ENCODE results near the gene ATP5F1B. TPM values are rescaled to one million over a fixed set of nuclear protein-coding genes. Genes with fewer than 3 reads are reported as not detected.

The ATP5F1B gene
- total RNA-seq, 1 donor from 2014 or later = 344 TPM

DNA sequence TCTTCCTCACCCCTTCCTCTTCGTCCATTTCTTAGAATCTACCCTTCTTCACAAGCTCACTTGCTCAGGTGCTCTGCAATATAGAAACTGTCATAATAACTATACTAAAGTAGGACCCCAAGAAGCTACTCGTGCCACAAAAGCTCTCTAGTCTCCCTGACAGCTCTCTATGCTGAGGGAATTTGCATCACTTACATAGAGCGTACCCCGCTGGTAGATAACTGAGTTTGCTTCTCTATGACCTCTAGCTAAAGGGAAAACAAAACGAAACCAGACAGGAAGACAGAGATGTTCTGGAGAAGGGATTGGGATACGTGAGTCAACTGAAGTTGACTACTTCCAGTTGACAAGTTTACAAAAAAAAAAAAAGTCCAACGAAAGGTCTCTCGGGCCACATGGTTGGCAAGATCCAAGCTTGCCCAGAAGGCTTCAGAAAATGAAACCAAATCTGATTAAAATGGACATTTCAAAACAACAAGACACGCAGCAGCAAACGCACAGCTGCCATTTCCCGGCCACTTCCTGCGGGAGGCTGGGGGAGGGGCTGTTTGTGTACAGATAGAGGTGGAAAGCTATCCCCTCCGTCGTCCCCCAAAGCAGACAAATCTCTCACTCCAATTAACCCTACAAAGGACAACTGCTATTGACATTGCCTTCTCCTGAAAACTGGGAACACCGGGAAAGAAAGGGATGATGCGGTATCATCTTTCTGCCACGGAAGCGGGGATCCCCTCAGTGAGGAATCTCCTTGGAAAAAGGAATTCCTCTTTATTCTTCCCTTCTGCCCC, 16.9 kb downstream of the ATP5F1B start:
- ATAC-seq = peak; percentile 42
- DNase-seq (ENCODE audit: low spot score) = peak; percentile 75

DNA sequence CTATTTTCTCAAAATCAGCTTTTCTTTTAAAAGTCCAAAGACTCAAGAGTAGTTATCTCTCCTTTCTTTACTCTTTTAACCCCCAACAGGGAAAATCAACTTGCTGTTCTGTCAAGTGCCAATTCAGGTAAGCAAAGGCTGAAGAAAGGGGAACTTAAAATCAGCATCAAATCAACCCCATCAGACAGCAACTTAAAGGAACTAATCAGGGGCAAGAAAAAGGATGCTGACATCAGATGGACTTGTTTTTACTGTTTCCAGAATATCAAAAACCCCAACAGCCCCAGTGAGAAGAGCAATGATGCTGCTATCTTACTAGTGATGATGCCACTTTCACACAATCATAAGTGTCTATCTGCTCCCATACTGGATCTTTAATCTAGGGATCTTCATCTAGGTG, 19.1 kb downstream of the ATP5F1B start:
- DNase-seq (ENCODE audit: low spot score) = no peak

DNA sequence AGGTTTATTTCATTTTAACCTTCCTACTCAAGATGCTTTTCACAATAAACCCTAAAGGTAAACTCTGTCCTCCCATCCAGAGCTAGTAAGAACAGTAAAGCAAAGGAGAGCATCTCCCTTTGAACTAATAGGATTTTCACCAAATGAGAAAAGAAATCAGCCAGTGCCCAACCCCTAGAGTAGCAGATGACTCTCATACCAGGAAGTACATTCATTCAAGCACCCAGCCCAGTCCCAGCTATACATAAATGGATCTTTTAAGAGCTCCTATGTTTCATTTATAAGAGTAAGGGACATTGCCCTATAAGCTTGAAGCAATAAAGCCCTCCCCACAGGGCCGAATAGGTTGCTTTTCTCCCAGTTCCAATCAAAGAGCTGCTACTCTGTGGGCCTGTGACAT, 23.2 kb downstream of the ATP5F1B start:
- ATAC-seq (no peak), DNase-seq (ENCODE audit: low spot score) (no peak)

More for the DNA sequence above, 19.1 kb downstream of the ATP5F1B start:
- ATAC-seq = no peak

DNA sequence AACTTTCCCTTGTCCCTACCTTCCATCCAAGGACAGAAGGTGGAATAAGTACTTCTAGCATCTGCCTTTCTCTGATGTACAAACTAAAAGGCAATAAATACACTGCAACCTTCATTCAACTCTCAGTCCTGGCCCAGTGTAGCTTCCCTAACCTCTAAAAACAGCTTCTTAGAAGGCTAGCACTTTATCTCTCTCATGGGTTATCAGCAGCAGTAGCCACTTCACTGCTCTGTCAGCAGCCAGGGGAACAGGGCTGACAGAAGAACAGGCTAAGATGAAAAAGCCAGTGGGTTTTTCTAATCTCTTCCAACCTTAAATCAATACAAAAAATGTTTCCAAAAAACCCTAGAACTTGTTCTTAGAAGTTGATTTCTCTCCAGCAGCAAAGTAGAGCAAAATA, 28.9 kb downstream of the ATP5F1B start:
- DNase-seq (ENCODE audit: low spot score) = no peak
- ATAC-seq = no peak

DNA sequence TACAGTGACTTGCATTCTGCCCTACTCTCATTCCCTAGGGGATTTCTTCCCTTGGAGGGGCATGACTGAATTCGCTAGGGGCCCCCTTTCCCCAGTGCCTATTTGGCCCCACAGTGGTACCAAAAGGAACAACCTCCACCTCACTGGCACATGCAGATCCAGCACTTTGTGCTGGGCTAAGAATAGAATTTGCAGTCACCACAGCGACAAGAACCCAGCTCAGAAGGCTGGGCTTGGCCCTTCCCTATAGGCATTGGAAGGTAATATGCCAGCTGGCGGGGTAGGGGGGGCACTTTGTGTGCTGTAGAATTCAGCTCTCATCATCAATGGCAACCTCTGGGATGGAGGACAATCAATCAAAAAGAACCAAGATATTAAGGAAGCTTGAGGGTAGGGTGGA, 29.5 kb downstream of the ATP5F1B start:
- ATAC-seq = no peak

DNA sequence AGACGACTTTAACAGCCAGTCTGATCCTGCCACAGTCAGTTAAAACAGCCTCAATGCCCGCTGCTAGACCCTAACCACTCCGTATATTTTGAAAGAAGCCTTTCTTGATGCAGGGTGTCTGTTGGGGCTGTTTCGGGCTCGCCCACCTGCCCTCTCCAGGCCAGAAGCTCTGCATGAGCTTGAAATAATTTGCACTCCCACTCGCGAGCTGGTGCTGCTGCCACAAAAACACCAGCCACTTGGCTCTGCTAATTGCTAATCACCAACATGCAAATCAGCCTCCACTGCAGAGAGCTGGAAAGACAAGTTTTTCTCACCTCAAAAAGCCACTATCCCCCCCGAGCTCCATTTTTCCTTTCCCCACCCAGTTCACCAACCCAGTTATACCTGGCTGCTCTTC, 31.2 kb downstream of the ATP5F1B start:
- no peak for ATAC-seq
- no peak for DNase-seq (ENCODE audit: low spot score)

More for the DNA sequence above, 29.5 kb downstream of the ATP5F1B start:
- DNase-seq (ENCODE audit: low spot score) = no peak

DNA sequence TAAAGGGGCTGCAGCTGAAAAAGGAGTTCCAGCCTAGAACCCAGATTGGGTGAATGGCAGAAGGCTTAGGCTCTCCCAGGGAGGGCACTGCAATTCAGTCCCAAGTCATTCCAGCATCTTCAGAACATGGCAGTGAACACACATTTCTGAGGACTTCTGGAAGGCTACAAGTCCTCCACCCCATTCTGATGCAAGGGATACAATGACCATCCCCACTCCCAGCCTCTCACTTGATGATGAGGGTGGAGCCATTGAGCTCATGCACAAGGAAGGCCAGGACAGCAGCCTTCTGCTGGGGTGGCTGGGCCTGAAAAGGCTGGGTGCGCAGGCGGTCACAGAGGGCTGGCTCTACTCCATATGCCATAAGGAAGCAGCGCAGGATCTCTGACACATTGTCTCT, 41.4 kb downstream of the ATP5F1B start:
- ATAC-seq (no peak), DNase-seq (ENCODE audit: low spot score) (no peak)

DNA sequence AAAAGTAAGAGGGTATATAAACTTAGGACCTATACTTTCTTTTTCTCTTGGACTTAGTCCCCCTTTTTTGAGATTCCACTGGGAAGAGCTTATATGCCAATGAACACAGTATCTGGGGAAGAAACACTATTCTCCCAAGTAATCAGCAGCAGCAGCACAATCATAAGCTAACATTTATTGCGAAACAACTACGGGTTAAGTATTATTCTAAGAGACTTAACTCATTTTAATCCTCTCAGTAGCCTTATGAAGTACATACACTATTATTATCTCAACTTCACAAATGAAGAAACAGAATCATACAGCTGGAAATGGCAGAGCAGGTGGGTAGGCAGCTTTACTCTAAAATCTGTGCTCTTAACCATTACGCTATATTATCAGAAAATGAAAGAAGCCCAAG, 43.5 kb downstream of the ATP5F1B start:
- ATAC-seq = no peak
- no peak for DNase-seq (ENCODE audit: low spot score)

DNA sequence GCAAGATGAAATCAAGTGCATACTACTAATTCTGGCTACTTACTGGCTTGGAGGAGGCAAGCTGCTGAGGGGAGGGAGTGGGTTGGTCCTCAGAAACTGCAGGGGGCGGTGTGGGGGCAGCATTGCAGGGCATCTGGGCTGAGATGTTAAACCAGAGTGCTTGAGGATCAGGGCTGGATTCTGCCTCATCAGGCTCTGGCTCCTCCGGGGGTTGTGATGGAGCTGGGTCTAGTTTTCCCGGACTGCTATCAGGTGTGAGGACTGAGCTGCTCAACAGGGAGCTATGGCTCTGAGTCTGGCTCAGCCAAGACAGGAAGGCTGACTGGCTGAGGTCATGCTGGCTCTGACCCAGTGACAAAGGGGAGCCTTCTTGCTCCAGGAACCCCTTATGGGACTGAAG, 44.3 kb downstream of the ATP5F1B start:
- no peak for DNase-seq (ENCODE audit: low spot score)
- ATAC-seq = peak; percentile 13

DNA sequence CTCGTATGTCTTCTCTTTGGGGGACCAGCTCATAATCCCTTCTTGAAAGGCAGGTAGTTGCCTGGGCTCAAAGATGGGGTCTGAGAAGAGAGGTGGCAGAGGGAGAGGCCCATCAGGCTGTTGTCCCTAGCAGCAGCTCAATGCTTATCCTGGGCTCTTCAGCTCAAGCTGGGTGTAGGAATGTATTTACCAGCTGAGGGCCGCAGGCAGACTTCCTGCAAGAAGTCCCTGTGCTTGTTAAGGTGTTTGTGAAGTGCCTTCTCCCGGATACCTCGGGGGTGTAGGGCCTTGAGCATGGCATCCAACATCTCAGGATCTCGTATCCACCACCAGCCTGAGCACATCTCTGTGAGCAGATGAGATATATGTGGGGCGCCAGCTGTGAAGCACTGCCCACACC, 45.0 kb downstream of the ATP5F1B start:
- no peak for ATAC-seq

DNA sequence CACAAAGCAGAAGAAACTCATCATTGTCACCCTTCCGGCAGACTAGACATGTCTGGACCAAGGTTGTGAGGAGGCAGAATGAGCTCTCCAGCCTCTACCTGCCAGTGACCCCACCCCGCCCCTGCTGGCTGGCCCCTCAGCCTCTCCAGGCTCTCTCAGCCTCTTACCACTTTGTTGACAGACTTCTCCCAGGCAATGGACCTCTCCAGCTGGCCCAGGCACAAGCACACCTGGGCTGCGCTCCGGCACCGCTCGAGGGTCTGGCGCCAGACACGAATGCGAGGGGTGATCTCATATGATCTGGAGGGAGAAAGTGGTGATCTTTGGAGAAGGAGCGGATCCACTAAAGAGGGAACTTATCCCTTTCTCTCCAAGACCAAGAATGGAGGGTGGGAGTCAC, 46.0 kb downstream of the ATP5F1B start:
- no peak for DNase-seq (ENCODE audit: low spot score)
- no peak for ATAC-seq

More for the DNA sequence above, 45.0 kb downstream of the ATP5F1B start:
- DNase-seq (ENCODE audit: low spot score) = no peak

DNA sequence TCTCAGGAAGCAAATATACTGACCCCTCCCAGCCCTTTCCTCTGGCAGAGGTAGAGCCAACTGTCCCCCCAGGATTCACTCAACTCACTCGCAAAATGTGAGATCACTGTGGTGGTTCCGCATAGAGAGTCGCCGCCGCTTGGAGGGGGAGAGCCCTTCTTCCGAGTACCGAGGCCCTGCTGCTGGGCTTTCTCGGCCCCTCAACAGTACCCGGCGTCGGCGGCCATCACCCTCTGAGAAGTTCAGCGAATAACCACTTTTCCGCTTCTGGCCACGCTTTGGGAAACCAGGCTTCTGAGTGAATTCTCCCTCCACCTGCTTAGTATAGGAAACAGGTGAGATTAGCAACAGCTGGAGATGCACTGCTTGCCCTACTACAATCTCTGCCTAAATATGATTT, 46.7 kb downstream of the ATP5F1B start:
- ATAC-seq = no peak
- no peak for DNase-seq (ENCODE audit: low spot score)

DNA sequence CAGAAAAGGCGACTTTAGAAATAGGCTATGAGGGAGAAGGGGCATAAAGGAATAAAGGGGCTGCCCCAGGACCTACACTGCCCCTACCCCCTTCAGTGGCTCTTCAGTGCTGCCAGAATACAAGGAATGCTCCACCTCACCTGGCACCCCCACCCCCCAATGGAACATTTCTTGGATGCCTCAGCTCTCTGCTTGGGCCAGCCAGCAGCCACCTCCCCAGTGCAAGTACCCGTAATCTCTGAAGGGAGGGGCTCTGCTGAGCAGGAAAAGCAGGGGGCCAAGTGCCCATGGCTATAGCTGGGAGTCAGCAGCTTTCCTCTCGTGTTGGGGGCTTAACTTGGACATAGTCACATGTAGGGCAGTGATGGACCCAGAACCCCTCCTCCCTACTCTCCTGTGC, 49.0 kb downstream of the ATP5F1B start:
- ATAC-seq = no peak
- DNase-seq (ENCODE audit: low spot score) = no peak

DNA sequence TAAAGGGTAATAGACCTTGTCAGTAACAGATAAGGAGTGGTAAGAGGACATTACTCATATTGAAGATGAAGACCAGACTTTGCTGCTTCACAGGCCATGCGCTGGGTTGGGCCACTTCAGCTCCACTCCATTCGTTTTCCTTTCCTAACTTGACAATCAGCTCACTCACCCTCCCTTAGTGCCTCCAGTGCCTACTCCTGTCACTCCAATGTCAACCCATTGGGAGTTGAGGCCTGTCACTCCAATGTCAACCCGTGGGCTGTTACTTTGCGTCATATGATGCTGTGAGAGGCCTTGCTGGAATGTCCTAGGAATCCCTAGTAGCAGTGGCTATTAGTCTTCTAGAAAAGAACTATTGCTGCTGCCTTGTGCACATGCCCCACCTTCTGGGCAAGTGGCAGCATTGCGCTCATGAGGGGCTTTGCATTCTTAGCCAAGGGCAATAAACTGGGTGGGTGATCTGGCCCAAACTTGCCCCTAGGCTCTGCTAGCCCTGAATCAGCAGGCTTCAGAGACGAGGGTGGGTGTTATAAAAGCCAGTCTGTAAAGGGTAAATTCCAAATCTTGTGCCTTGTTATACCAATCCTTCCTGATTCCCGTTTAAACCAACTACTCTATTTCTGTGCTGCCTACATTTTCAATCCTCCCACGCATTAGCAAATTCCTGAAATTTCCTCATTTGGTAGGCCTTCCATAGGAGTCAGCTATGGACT, 51.7 kb downstream of the ATP5F1B start:
- no peak for DNase-seq (ENCODE audit: low spot score)
- peak; percentile 75 for ATAC-seq

DNA sequence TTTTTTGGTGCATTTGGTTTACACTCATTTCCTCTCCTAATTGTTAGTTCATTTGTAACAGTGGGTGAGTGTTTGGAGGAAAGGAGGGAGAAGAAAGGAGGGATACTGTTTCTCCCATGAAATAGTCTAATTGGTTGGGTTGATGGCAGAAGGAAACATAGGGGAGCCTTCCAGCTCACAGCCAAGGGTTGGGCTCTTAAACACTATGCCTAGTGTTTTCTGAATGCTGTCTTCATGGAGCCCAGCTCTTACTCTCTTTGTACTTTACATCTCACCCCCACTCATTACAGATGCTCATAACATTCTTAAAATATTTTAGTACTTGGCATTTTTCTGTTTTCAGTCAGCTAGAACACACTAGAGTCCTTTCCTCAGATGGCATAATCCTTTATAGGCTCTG, 53.8 kb downstream of the ATP5F1B start:
- ATAC-seq = no peak
- no peak for DNase-seq (ENCODE audit: low spot score)

DNA sequence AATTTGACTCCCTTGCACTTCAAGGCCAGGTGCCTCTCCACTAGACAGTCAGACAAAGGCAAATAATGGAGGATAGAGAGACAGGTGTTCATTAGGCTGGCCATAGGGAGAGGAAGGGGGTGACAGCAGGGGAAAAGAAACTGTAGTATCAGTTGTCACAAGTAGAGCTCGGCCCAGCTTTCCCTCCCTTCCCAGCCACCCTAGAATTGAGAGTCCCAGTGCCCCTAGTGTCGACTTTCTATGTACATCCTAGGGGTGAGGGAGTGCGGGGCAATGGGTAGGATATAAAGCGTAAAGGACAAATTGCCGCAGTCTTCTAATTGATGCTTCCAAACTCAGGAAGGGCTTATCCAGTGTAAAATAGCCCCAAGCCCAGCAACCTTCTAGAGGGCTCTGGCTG, 54.7 kb downstream of the ATP5F1B start:
- ATAC-seq = no peak

DNA sequence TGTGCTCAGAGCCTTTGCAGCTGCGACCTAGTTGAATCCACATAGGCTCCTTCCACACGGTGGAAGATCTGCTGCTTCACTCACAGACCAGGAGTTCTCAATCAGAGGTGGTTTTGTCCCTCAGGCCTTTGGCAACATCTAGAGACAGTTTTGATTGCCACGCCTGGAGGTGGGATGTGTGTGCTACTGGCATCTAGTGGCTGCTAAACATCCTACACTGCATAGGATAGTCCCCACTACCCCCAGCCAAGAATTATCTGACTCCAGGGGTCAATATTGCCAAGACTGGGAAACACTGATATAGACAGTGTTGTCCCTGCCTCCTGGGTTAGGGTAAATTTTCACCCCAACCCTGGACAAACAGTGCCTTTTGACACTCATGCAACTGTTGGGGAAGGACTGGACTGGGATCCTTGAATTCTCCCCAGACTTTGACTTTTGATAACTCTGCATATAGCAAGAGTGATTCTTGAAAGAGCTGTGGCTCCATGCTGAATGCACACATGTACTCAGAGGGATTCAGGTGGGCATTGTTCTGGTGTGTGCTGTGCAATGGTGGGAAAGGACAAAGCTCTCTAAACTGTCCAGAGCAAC, 55.5 kb downstream of the ATP5F1B start:
- ATAC-seq (peak; percentile 79), DNase-seq (ENCODE audit: low spot score) (no peak)

More for the DNA sequence above, 54.7 kb downstream of the ATP5F1B start:
- no peak for DNase-seq (ENCODE audit: low spot score)

DNA sequence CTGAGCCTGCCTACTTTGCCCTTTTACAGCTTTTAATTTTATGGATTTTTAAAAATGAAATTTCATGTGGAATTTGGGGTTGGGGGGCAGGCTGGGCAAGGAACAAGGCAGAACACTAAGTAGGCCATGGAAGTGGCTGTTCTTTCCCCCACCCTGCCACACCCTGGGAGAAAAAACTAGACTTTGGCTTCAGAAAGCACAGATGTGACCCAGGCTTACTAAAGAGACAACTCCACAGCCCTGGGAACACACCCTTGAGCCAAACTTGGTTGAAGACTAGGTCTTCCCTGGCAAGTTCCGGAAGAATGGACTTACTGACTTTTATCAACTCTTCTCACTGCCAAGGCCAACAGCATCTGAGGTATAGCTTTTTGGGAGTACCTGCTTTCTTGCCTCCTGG, 56.0 kb downstream of the ATP5F1B start:
- DNase-seq (ENCODE audit: low spot score) (no peak), ATAC-seq (no peak)
